Brain pericyte (primary cell): ENCODE data around the gene TFIP11.
"Not testable (repeated sequence)": the region's sequence is repeated elsewhere in the genome, so short reads cannot be mapped to it uniquely, and the experiment has no call there.

Source experiments
- DNase-seq: peaks from one replicate; pipeline ENCODE4 v3.0.0-alpha.2; 2012; ENCODE audit warnings: low read depth, low spot score

TFIP11 gene

GRCh38 chr22:26541167-26541819 lies 29.0 kb upstream of the TFIP11 start:
- DNase-seq, result no peak

- DNase-seq, result no peak
Measured at GRCh38 chr22:26540119-26540518, 27.8 kb upstream of the TFIP11 start.

GRCh38 chr22:26536762-26537134 lies 24.5 kb upstream of the TFIP11 start:
- DNase-seq, result no peak

GRCh38 chr22:26536056-26536761 lies 23.9 kb upstream of the TFIP11 start:
- DNase-seq, result no peak

DNA sequence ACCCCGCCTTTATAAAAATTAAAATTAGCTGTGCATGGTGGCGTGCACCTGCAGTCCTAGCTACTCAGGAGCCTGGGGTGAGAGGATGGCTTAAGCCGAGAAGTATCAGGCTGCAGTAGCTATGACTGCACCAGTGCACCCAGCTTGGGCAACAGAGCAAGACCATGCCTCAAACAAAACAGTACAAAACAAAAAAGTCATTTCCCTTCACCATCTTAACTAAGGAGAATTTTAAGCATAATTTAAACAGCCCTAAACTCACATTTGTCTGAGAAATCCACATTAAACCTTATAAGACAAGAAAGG lies 23.3 kb upstream of the TFIP11 start:
- no peak for DNase-seq

GRCh38 chr22:26534874-26535602 lies 22.8 kb upstream of the TFIP11 start:
- no peak for DNase-seq

DNA sequence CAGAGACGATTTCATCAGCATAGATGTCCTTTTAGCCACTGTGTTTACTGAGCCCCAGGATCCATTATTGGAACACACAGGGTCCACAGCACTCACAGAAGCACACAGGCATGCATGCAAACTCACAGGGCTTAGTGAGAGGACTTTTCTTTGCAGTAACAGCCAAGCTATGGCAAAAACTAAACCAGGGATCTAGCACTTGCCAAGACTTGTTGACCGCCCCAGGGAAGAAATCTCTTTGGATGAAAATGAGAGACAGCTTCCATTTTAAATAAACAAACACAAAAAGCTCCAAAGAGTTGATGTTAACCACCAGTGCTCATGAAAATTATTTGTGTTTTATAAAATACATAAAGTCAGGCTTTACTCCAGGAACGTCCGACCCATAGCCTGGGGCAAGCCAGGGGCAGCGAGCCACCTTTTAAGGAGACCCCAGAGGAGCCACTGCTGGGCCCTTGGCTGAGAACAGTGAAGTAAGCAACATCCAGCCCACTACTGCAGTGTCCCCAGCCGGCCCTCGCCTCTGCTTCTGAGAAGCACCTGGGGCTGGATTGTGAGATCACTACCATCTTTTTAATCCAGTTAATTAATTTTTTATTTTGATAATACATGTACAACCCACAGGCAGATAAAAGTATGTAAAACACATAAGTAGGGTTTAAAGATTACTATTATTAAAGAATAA lies 22.0 kb upstream of the TFIP11 start:
- DNase-seq, result no peak

DNA sequence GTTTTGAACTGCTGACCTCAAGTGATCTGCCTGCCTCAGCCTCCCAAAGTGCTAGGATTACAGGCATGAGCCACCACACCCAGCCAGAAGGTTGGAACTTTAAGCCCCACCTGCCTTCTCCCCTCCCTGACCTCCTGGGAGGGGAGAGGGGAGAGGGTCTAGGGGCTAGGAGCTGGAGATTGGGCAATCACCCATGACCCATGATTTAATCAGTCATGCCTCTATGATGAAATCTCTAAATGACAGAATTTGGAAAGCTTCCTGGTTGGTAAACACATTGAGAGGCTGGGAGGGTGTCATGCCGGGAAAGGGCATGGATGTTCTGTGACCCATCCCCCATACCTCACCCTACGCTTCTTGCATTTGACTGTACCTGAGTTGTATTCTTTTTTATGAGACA lies 17.1 kb upstream of the TFIP11 start:
- no peak for DNase-seq

GRCh38 chr22:26528518-26528917 lies 16.2 kb upstream of the TFIP11 start:
- DNase-seq, result not testable (repeated sequence)

- no peak for DNase-seq
Measured at GRCh38 chr22:26527574-26528465, 15.5 kb upstream of the TFIP11 start.

DNA sequence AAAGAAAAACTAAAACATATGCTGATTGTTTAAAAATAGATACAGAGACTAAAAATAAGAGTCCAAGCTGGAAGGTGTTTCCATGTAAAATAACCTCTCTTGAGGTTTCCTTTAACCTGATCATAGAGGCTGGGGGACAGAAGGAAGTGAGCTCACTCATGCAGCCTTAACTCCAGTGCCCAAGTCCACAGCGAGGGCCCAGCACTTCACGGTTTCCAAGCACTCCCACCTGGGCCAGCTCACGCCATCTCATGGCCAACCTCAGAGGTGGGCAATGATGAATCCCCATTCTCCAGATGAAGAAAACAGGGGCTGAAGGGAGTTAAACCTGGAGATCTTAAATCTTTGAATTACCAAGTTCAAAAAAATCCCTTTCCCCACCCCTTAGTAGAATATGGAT lies 14.9 kb upstream of the TFIP11 start:
- DNase-seq, result no peak

DNA sequence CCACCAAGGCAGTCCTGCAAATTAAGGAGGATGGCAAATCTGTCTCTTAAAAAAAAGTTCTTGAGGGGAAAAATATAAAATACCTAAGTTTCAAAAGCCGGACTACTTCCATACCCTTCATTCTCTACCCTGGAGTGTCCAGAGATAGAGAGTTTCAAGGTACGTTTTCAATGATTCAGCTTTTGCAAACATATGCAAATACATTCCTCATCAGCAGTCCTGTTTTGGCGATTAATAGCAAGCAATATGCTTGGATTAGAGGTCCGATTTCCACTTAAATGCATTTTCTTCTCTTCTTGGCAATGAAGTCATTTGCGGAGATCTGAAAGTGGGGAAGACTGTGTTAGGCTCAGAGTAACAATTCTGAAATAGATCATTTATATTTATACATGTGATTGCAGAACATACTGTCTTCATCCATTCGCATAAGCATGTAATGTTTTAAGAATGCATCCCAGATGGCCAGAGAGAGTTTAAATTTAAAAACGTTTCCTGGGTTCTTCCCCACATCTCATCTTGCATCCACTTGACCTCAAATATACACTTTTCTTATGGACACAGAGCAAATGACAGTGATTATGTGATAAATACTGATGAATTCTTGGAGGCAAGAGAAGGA lies 13.8 kb upstream of the TFIP11 start:
- no peak for DNase-seq

- no peak for DNase-seq
Measured at GRCh38 chr22:26524870-26525269, 12.6 kb upstream of the TFIP11 start.

DNA sequence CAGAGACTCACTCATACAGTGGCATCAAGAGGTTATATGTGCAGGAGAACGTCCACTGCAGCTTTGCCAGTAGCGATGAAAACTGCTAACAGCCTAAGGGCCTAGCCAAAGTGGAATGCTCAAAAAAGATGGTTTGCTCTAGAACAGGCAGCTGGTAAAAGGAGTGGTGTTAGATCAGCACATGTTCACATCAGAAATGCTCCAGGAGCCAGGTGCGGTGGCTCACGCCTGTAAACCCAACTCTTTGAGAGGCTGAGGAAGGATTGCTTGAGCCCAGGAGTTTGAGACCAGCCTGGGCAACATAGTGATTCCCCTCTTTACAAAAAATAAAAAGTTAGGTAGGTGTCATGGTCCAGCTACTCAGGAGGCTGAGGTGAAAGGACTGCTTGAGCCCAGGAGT lies 10.3 kb upstream of the TFIP11 start:
- DNase-seq, result no peak

DNA sequence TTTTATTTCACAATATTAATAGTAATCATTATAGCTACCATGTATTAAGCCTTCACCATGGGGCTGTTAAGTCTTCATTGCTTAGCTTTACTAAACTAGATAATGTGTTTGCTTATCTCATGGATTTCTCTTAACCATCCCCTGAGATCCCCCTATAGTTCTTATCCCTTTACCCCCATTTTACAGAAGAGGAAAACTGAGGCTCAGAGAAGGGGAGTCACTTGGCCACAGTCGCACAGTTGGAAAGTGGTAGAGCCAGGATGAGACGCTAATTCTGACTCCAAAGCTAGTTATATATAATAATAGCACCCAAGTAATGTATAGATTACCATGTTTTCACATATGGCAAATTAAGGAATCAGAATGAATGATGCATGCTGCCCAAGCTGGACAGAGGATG lies 9.7 kb upstream of the TFIP11 start:
- DNase-seq, result no peak

GRCh38 chr22:26517429-26517828 lies 5.2 kb upstream of the TFIP11 start:
- no peak for DNase-seq

DNA sequence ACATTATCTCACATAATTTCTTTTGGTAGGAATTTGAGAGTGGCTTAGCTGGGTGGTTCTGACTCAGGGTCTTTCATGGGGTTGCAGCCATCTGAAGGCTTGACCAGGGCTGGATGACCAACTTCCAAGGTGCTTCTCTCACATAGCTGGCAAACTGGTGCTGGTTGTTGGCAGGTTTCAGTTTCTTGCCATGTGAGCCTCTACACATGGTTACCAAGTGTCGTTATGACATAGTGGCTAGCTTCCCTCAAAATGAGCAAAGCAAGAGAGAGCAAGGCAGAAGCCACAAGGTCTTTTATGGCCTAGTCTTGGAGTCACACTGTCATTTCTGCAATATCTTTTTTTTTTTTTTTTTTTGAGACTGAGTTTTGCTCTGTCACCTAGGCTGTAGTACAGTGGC lies 4.2 kb upstream of the TFIP11 start:
- DNase-seq, result no peak

- DNase-seq, result no peak
Measured at GRCh38 chr22:26515931-26516330, 3.7 kb upstream of the TFIP11 start.

DNA sequence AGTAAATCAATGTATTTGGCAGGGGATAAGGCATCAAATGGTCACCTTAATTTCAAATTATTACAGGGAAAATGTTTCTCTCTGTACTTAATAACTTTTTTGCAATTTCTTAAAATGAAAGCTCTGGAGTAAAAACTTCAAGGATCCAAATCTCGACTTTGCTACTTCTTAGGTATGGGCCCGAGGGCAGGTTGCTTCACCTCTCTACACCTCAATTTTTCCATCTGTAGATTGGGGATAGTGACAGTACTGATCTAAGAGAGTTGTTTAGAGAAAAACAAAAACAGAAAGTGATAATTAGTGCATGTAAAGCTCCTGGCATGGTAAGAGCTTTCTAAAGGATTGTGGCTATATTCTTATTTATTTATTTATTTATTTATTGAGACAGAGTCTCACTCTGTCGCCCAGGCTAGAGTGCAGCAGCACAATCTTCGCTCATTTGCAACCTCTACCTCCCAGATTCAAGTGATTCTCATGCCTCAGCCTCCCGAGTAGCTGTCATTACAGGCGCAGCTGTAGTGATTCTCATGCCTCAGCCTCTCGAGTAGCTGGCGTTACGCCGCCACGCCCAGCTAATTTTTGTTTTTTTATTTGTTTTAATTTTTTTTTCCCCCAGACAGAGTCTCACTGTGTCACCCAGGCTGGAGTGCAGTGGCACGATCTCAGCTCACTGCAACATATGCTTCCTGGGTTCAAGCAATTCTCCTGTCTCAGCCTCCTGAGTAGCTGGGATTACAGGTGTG lies 2.3 kb upstream of the TFIP11 start:
- no peak for DNase-seq

DNA sequence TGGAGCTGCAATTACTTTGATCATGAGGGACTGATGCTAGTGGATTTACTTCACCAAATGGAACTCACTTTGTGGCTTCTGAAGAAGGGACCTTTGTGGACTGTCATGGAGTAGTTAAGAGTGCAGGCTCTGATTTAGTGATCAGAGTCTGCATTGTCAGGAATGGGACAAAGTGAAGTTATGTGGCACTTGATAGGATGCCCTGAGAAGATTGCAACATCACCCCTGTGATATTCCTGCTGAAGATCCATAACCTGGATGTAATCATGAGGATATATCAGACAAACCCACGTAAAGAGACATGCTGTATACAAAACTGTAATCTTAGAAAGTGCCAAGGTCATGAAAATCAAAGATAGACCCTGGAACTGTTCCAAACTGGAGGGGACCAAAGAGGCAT lies 1.6 kb upstream of the TFIP11 start:
- no peak for DNase-seq
